ENCODE results near the gene SETBP1. TPM values are rescaled to one million over a fixed set of nuclear protein-coding genes. Genes with fewer than 3 reads are reported as not detected.

Gene SETBP1
- total RNA-seq, 1 experiment from 2014 or later = 9.6 TPM

DNA sequence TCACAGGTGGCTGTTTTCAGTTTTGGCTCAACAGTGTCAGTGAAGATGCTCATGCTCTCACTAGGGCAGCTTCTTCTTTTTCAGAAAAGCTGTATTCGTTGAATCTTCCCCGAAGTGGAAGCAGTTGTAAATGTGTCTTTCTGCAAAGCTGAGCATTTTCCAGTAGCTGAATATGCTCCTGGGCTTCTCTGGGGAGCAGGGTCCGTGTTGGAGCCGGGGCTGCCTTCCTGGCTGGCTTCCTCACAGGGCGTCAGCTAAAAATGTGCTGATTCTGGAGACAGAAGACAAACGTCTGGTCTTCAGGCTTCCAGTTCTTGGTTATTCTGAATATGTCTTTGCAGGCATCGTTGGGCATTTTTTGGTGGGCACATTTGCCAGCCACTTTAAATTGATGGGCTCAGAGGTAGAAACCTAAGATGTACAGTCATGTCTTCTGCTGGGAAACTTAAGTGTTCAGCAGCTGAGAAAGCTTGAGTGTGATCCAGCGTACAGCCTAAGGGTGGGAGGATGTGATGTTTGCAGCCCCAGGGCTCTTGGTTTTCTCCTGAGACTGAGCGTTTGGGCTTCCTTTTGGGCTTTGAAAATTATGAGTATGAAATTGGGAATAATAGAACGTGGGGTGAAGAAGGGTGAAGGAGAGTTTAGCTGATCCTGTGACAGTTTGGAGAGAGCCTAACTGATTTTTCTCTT is 19.0 kb downstream of the SETBP1 start:
- no peaks in the 10 kb centered on the region for H3K9me3 Mint-ChIP-seq
- ATAC-seq = no peak
- CTCF ChIA-PET = no interaction called here

GRCh38 chr18:44700652-44701051 is 20.0 kb downstream of the SETBP1 start:
- DNase-seq (ENCODE audit: low spot score) (no peak), ATAC-seq (peak; percentile 23)
- Mint-ChIP-seq H3K9me3 (no peaks in the 10 kb centered on the region), H3K4me3 (no peak overlapping the region), H3K4me1 (peaks cover 56% of the 10 kb centered on the region), H3K36me3 (peaks cover 9% of the 10 kb centered on the region; the same call in 1 of the 2 replicates), H3K27me3 (ENCODE audit: low read depth) (no peaks in the 10 kb centered on the region), H3K27ac (no peak overlapping the region)
- TF ChIP-seq ZNF263 (CRISPR knock-in tag; IDR thresholded peaks at IDR 0.05; ENCODE audit: low read depth) (no peak), ATF3 (CRISPR knock-in tag; conservative IDR thresholded peaks at IDR 0.05) (no peak), ZMAT4 (CRISPR knock-in tag; IDR thresholded peaks at IDR 0.05) (no peak), RELA (CRISPR knock-in tag; IDR thresholded peaks at IDR 0.05; ENCODE audit: borderline replicate concordance) (no peak), ZNF317 (CRISPR knock-in tag; IDR thresholded peaks at IDR 0.05; ENCODE audit: borderline replicate concordance, low read depth) (no peak), E2F1 (CRISPR knock-in tag; IDR thresholded peaks at IDR 0.05) (no peak), RORB (CRISPR knock-in tag; IDR thresholded peaks at IDR 0.05) (no peak), E2F5 (CRISPR knock-in tag; IDR thresholded peaks at IDR 0.05) (no peak), EMX1 (CRISPR knock-in tag; IDR thresholded peaks at IDR 0.05) (no peak), NFYB (CRISPR knock-in tag; conservative IDR thresholded peaks at IDR 0.05; ENCODE audit: low read depth) (no peak), IRF2 (CRISPR knock-in tag; IDR thresholded peaks at IDR 0.05; ENCODE audit: borderline replicate concordance, low read depth) (no peak), KAT7 (CRISPR knock-in tag; IDR thresholded peaks at IDR 0.05; ENCODE audit: borderline replicate concordance) (no peak), FOXJ3 (CRISPR knock-in tag; IDR thresholded peaks at IDR 0.05; ENCODE audit: borderline replicate concordance) (no peak)
- TF ChIP-seq, protein P1, sequence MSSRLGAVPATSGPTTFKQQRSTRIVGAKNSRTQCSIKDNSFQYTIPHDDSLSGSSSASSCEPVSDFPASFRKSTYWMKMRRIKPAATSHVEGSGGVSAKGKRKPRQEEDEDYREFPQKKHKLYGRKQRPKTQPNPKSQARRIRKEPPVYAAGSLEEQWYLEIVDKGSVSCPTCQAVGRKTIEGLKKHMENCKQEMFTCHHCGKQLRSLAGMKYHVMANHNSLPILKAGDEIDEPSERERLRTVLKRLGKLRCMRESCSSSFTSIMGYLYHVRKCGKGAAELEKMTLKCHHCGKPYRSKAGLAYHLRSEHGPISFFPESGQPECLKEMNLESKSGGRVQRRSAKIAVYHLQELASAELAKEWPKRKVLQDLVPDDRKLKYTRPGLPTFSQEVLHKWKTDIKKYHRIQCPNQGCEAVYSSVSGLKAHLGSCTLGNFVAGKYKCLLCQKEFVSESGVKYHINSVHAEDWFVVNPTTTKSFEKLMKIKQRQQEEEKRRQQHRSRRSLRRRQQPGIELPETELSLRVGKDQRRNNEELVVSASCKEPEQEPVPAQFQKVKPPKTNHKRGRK (CRISPR knock-in tag; IDR thresholded peaks at IDR 0.05; ENCODE audit: borderline replicate concordance) = no peak
- CTCF ChIA-PET = no interaction called here
- POLR2A ChIA-PET = no interaction called here

More for the DNA sequence above, 19.0 kb downstream of the SETBP1 start:
- Mint-ChIP-seq H3K4me3 (no peak overlapping the region), H3K27me3 (ENCODE audit: low read depth) (no peaks in the 10 kb centered on the region), H3K27ac (no peak overlapping the region; the same call in 1 of the 2 replicates), H3K36me3 (peaks cover 9% of the 10 kb centered on the region; the same call in 1 of the 2 replicates), H3K4me1 (peaks cover 64% of the 10 kb centered on the region)
- TF ChIP-seq EMX1 (CRISPR knock-in tag; IDR thresholded peaks at IDR 0.05) (no peak), TP53 (CRISPR knock-in tag; IDR thresholded peaks at IDR 0.05) (no peak), ELF4 (CRISPR knock-in tag; IDR thresholded peaks at IDR 0.05; ENCODE audit: low read depth) (no peak)
- TF ChIP-seq, protein P2, sequence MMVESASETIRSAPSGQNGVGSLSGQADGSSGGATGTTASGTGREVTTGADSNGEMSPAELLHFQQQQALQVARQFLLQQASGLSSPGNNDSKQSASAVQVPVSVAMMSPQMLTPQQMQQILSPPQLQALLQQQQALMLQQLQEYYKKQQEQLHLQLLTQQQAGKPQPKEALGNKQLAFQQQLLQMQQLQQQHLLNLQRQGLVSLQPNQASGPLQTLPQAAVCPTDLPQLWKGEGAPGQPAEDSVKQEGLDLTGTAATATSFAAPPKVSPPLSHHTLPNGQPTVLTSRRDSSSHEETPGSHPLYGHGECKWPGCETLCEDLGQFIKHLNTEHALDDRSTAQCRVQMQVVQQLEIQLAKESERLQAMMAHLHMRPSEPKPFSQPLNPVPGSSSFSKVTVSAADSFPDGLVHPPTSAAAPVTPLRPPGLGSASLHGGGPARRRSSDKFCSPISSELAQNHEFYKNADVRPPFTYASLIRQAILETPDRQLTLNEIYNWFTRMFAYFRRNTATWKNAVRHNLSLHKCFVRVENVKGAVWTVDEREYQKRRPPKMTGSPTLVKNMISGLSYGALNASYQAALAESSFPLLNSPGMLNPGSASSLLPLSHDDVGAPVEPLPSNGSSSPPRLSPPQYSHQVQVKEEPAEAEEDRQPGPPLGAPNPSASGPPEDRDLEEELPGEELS (CRISPR knock-in tag; IDR thresholded peaks at IDR 0.05) = no peak
- POLR2A ChIA-PET = no interaction called here
- no peak for DNase-seq (ENCODE audit: low spot score)
